Thymus (tissue), 11 donors: ENCODE data around the gene KIRREL3. TPM values are rescaled to one million over a fixed set of nuclear protein-coding genes. Genes with fewer than 3 reads are reported as not detected.

ENCODE experiments used
- DNase-seq, 9 donors: peaks; one replicate each; pipeline ENCODE4 v3.0.0-alpha.2; 2013; ENCODE audit warnings: low spot score in 9 of 9, low read depth in 6 of 9, missing footprints in 1 of 9
- H3K27ac ChIP-seq, 2 donors: one replicate each; pipeline ENCODE4 v1.5.1; 2013; ENCODE audit warnings: control low read depth in 1 of 2, low read depth in 1 of 2, low read length in 1 of 2, mild to moderate bottlenecking in 1 of 2, moderate library complexity in 1 of 2
- H3K27me3 ChIP-seq, 2 donors: one replicate each; pipeline ENCODE4 v1.5.1; 2013; ENCODE audit warnings: low read length in 1 of 2; ENCODE audit not compliant: control insufficient read depth in 2 of 2, insufficient read depth in 1 of 2
- H3K36me3 ChIP-seq, 2 donors: one replicate each; pipeline ENCODE4 v1.5.1; 2013; ENCODE audit warnings: low read length in 1 of 2, mild to moderate bottlenecking in 1 of 2, moderate library complexity in 1 of 2; ENCODE audit not compliant: control insufficient read depth in 2 of 2, insufficient read depth in 2 of 2
- H3K4me1 ChIP-seq, 2 donors: one replicate each; pipeline ENCODE4 v1.5.1; 2013; ENCODE audit warnings: low read length in 2 of 2; ENCODE audit not compliant: control insufficient read depth in 2 of 2, insufficient read depth in 2 of 2
- H3K4me3 ChIP-seq, 2 donors: one replicate each; pipeline ENCODE4 v1.5.1; 2013; ENCODE audit warnings: low read length in 2 of 2, control low read depth in 1 of 2, mild to moderate bottlenecking in 1 of 2
- H3K9me3 ChIP-seq, 2 donors: one replicate each; pipeline ENCODE4 v1.5.1; 2013; ENCODE audit warnings: low read length in 1 of 2, mild to moderate bottlenecking in 1 of 2; ENCODE audit not compliant: control insufficient read depth in 2 of 2, insufficient read depth in 1 of 2
- WGBS: extraction: QIAGEN DNeasy Blood & Tissue Kit; methylation state at CpG from one replicate; pipeline ENCODE4 v1.1.7; 2013; 5-methylcytosine and 5-hydroxymethylcytosine counted together
- polyA plus RNA-seq: library from polyadenylated mRNA; stranded (reverse); fragments of 200-250 nt; gene quantifications from one replicate; pipeline ENCODE4 v1.2.3, GENCODE V29; 2013
- total RNA-seq: library from RNA; stranded (reverse); fragments of 120-200 nt; gene quantifications from one replicate; pipeline ENCODE4 v1.2.4, GENCODE V29; 2013
- donor health status: healthy.

Gene KIRREL3
- total and polyA plus RNA-seq, 2 donors = 0.09 to 0.14 TPM

- no peak overlapping the region for H3K27ac ChIP-seq
- H3K36me3 ChIP-seq = no peaks in the 10 kb centered on the region
- no peaks in the 10 kb centered on the region for H3K9me3 ChIP-seq
- no peak overlapping the region for H3K4me3 ChIP-seq
- 68% methylated on average over 4 of the region's 4 CpGs for WGBS
- no peaks in the 10 kb centered on the region for H3K4me1 ChIP-seq
- no peak for DNase-seq
- peaks cover 0 to 3% of the 10 kb centered on the region in 2 donors for H3K27me3 ChIP-seq
Measured at GRCh38 chr11:126884192-126884591, 116.4 kb downstream of the KIRREL3 start.

- no peak for DNase-seq
- H3K9me3 ChIP-seq = no peaks in the 10 kb centered on the region
- H3K36me3 ChIP-seq = no peaks in the 10 kb centered on the region
- peaks cover 0 to 3% of the 10 kb centered on the region in 2 donors for H3K27me3 ChIP-seq
- no peak overlapping the region for H3K27ac ChIP-seq
- no peak overlapping the region for H3K4me3 ChIP-seq
- H3K4me1 ChIP-seq = no peaks in the 10 kb centered on the region
- 70% methylated on average over 5 of the region's 5 CpGs for WGBS
Measured at GRCh38 chr11:126880872-126881271, 119.7 kb downstream of the KIRREL3 start.

- no peak for DNase-seq
- Histone ChIP-seq H3K9me3 (no peaks in the 10 kb centered on the region), H3K36me3 (no peaks in the 10 kb centered on the region), H3K27ac (no peak overlapping the region), H3K4me1 (no peaks in the 10 kb centered on the region), H3K27me3 (peaks cover 0 to 3% of the 10 kb centered on the region in 2 donors), H3K4me3 (no peak overlapping the region)
Measured at GRCh38 chr11:126879516-126879915, 121.1 kb downstream of the KIRREL3 start.

GRCh38 chr11:126878913-126879482 lies 121.6 kb downstream of the KIRREL3 start:
- Histone ChIP-seq H3K4me3 (no peak overlapping the region), H3K27ac (no peak overlapping the region), H3K27me3 (peaks cover 0 to 3% of the 10 kb centered on the region in 2 donors), H3K36me3 (no peaks in the 10 kb centered on the region), H3K4me1 (no peaks in the 10 kb centered on the region), H3K9me3 (no peaks in the 10 kb centered on the region)
- no peak for DNase-seq
- 81% methylated on average over 7 of the region's 7 CpGs for WGBS

- peaks cover 0 to 3% of the 10 kb centered on the region in 2 donors for H3K27me3 ChIP-seq
- no peaks in the 10 kb centered on the region for H3K4me1 ChIP-seq
- H3K27ac ChIP-seq = no peak overlapping the region
- H3K36me3 ChIP-seq = no peaks in the 10 kb centered on the region
- 49% methylated on average over 5 of the region's 5 CpGs for WGBS
- DNase-seq = no peak
- H3K9me3 ChIP-seq = no peaks in the 10 kb centered on the region
- H3K4me3 ChIP-seq = no peak overlapping the region
Measured at GRCh38 chr11:126874831-126875230, 125.7 kb downstream of the KIRREL3 start.

- H3K4me3 ChIP-seq = no peak overlapping the region
- peaks cover 0 to under 1% of the 10 kb centered on the region in 2 donors for H3K27me3 ChIP-seq
- H3K36me3 ChIP-seq = no peaks in the 10 kb centered on the region
- H3K27ac ChIP-seq = no peak overlapping the region
- 94% methylated on average over 3 of the region's 3 CpGs for WGBS
- DNase-seq = no peak
- H3K9me3 ChIP-seq = no peaks in the 10 kb centered on the region
- H3K4me1 ChIP-seq = no peaks in the 10 kb centered on the region
Measured at GRCh38 chr11:126874276-126874675, 126.3 kb downstream of the KIRREL3 start.

- Histone ChIP-seq H3K27ac (no peak overlapping the region), H3K36me3 (no peaks in the 10 kb centered on the region), H3K9me3 (no peaks in the 10 kb centered on the region), H3K4me1 (no peaks in the 10 kb centered on the region), H3K4me3 (no peak overlapping the region), H3K27me3 (peaks cover 0 to 3% of the 10 kb centered on the region in 2 donors)
- no peak for DNase-seq
Measured at GRCh38 chr11:126871792-126872191, 128.8 kb downstream of the KIRREL3 start.

- H3K36me3 ChIP-seq = no peaks in the 10 kb centered on the region
- H3K4me1 ChIP-seq = no peaks in the 10 kb centered on the region
- H3K9me3 ChIP-seq = no peaks in the 10 kb centered on the region
- no peak overlapping the region for H3K27ac ChIP-seq
- WGBS = 63% methylated on average over 4 of the region's 4 CpGs
- H3K27me3 ChIP-seq = peaks cover 0 to 3% of the 10 kb centered on the region in 2 donors
- DNase-seq = no peak
- H3K4me3 ChIP-seq = no peak overlapping the region
Measured at GRCh38 chr11:126870021-126870420, 130.5 kb downstream of the KIRREL3 start.

GRCh38 chr11:126868741-126869140 lies 131.8 kb downstream of the KIRREL3 start:
- no peaks in the 10 kb centered on the region for H3K9me3 ChIP-seq
- H3K36me3 ChIP-seq = no peaks in the 10 kb centered on the region
- no peak for DNase-seq
- H3K4me3 ChIP-seq = no peak overlapping the region
- H3K27ac ChIP-seq = no peak overlapping the region
- WGBS = 67% methylated on average over 1 of the region's 1 CpG
- H3K27me3 ChIP-seq = peaks cover 0 to 3% of the 10 kb centered on the region in 2 donors
- no peaks in the 10 kb centered on the region for H3K4me1 ChIP-seq
